Measurements from ENCODE around the gene IFITM10. TPM values are rescaled to one million over a fixed set of nuclear protein-coding genes. Genes with fewer than 3 reads are reported as not detected.
"Not testable (repeated sequence)": the region's sequence is repeated elsewhere in the genome, so short reads cannot be mapped to it uniquely, and the experiment has no call there.

The IFITM10 gene
- total RNA-seq, 2 donors from 2014 or later: 0.91 to 1.5 TPM

- H3K4me1 Mint-ChIP-seq (ENCODE audit: low read depth): peaks cover 30% of the 10 kb centered on the region
- DNase-seq (no peak), ATAC-seq (replicated peaks in 1 of 2) (no peak)
- H3K4me3 Mint-ChIP-seq: peak overlapping the region; percentile 15 to 61
- H3K27ac Mint-ChIP-seq: no peak overlapping the region
- H3K9me3 Mint-ChIP-seq: no peaks in the 10 kb centered on the region
- no peaks in the 10 kb centered on the region for H3K27me3 Mint-ChIP-seq (ENCODE audit: low read depth)
- no peaks in the 10 kb centered on the region for H3K36me3 Mint-ChIP-seq (ENCODE audit: insufficient read depth in 2 of 2)
Observed at GRCh38 chr11:1773131-1773993, 23.0 kb upstream of the IFITM10 start.

GRCh38 chr11:1772270-1773130, 22.1 kb upstream of the IFITM10 start:
- Mint-ChIP-seq H3K4me1 (ENCODE audit: low read depth) (peaks cover 38% of the 10 kb centered on the region), H3K27ac (peak overlapping the region; percentile 20), H3K27me3 (ENCODE audit: low read depth) (no peaks in the 10 kb centered on the region), H3K9me3 (no peaks in the 10 kb centered on the region), H3K4me3 (peak overlapping the region; percentile 63 to 64), H3K36me3 (ENCODE audit: insufficient read depth in 2 of 2) (no peaks in the 10 kb centered on the region)
- ATAC-seq (replicated peaks in 1 of 2) (peak; percentile 95 to 97), DNase-seq (peak; percentile 74)

GRCh38 chr11:1771700-1772099, 21.3 kb upstream of the IFITM10 start:
- ATAC-seq (replicated peaks in 1 of 2) (no peak), DNase-seq (no peak)
- H3K27me3 Mint-ChIP-seq (ENCODE audit: low read depth): no peaks in the 10 kb centered on the region
- H3K27ac Mint-ChIP-seq: peak overlapping the region; percentile 20
- peaks cover 38% of the 10 kb centered on the region for H3K4me1 Mint-ChIP-seq (ENCODE audit: low read depth)
- H3K4me3 Mint-ChIP-seq: peak overlapping the region; percentile 63 to 64
- H3K36me3 Mint-ChIP-seq (ENCODE audit: insufficient read depth in 2 of 2): no peaks in the 10 kb centered on the region
- no peaks in the 10 kb centered on the region for H3K9me3 Mint-ChIP-seq

- DNase-seq (no peak), ATAC-seq (replicated peaks in 1 of 2) (no peak)
- Mint-ChIP-seq H3K36me3 (ENCODE audit: insufficient read depth in 2 of 2) (no peaks in the 10 kb centered on the region), H3K4me1 (ENCODE audit: low read depth) (peaks cover 38% of the 10 kb centered on the region), H3K27ac (no peak overlapping the region), H3K9me3 (no peaks in the 10 kb centered on the region), H3K27me3 (ENCODE audit: low read depth) (no peaks in the 10 kb centered on the region), H3K4me3 (no peak overlapping the region)
Observed at GRCh38 chr11:1771273-1771672, 20.9 kb upstream of the IFITM10 start.

GRCh38 chr11:1770528-1770927, 20.1 kb upstream of the IFITM10 start:
- ATAC-seq (replicated peaks in 1 of 2) (no peak), DNase-seq (peak in 1 of 2 donors; percentile 0)
- Mint-ChIP-seq H3K9me3 (no peaks in the 10 kb centered on the region), H3K27ac (no peak overlapping the region), H3K4me1 (ENCODE audit: low read depth) (peaks cover 38% of the 10 kb centered on the region), H3K36me3 (ENCODE audit: insufficient read depth in 2 of 2) (no peaks in the 10 kb centered on the region), H3K27me3 (ENCODE audit: low read depth) (no peaks in the 10 kb centered on the region), H3K4me3 (no peak overlapping the region)

- Mint-ChIP-seq H3K36me3 (ENCODE audit: insufficient read depth in 2 of 2) (no peaks in the 10 kb centered on the region), H3K27ac (no peak overlapping the region), H3K4me1 (ENCODE audit: low read depth) (peaks cover 38% of the 10 kb centered on the region), H3K9me3 (no peaks in the 10 kb centered on the region), H3K27me3 (ENCODE audit: low read depth) (no peaks in the 10 kb centered on the region), H3K4me3 (no peak overlapping the region)
- ATAC-seq (replicated peaks in 1 of 2): no peak
- DNase-seq: no peak
Observed at GRCh38 chr11:1770061-1770460, 19.7 kb upstream of the IFITM10 start.

GRCh38 chr11:1769304-1769936, 19.0 kb upstream of the IFITM10 start:
- ATAC-seq (replicated peaks in 1 of 2); H3K4me3 Mint-ChIP-seq; H3K27me3 Mint-ChIP-seq (ENCODE audit: low read depth); H3K27ac Mint-ChIP-seq; H3K9me3 Mint-ChIP-seq; H3K36me3 Mint-ChIP-seq (ENCODE audit: insufficient read depth in 2 of 2): not testable (repeated sequence)
- DNase-seq: peak in 1 of 2 donors; percentile 0
- H3K4me1 Mint-ChIP-seq (ENCODE audit: low read depth): peaks cover 41% of the 10 kb centered on the region

GRCh38 chr11:1768141-1768469, 17.7 kb upstream of the IFITM10 start:
- Mint-ChIP-seq H3K4me3 (no peak overlapping the region), H3K9me3 (no peaks in the 10 kb centered on the region)
- DNase-seq: peak in 1 of 2 donors; percentile 0

GRCh38 chr11:1767399-1768140, 17.2 kb upstream of the IFITM10 start:
- no peaks in the 10 kb centered on the region for H3K27me3 Mint-ChIP-seq (ENCODE audit: low read depth)
- no peaks in the 10 kb centered on the region for H3K36me3 Mint-ChIP-seq (ENCODE audit: insufficient read depth in 2 of 2)
- H3K27ac Mint-ChIP-seq: no peak overlapping the region
- peak in 1 of 2 donors; percentile 0 for DNase-seq
- H3K4me3 Mint-ChIP-seq: no peak overlapping the region
- no peaks in the 10 kb centered on the region for H3K9me3 Mint-ChIP-seq
- H3K4me1 Mint-ChIP-seq (ENCODE audit: low read depth): peaks cover 39% of the 10 kb centered on the region
- no peak for ATAC-seq (replicated peaks in 1 of 2)

More at GRCh38 chr11:1768141-1768469, 17.7 kb upstream of the IFITM10 start:
- no peak overlapping the region for H3K27ac Mint-ChIP-seq
- no peak for ATAC-seq (replicated peaks in 1 of 2)
- no peaks in the 10 kb centered on the region for H3K36me3 Mint-ChIP-seq (ENCODE audit: insufficient read depth in 2 of 2)
- H3K4me1 Mint-ChIP-seq (ENCODE audit: low read depth): peaks cover 40% of the 10 kb centered on the region
- H3K27me3 Mint-ChIP-seq (ENCODE audit: low read depth): no peaks in the 10 kb centered on the region

GRCh38 chr11:1766719-1767398, 16.5 kb upstream of the IFITM10 start:
- H3K27ac Mint-ChIP-seq: no peak overlapping the region
- H3K4me3 Mint-ChIP-seq: no peak overlapping the region
- no peaks in the 10 kb centered on the region for H3K9me3 Mint-ChIP-seq
- no peaks in the 10 kb centered on the region for H3K27me3 Mint-ChIP-seq (ENCODE audit: low read depth)
- H3K4me1 Mint-ChIP-seq (ENCODE audit: low read depth): peaks cover 39% of the 10 kb centered on the region
- DNase-seq: peak in 1 of 2 donors; percentile 0
- H3K36me3 Mint-ChIP-seq (ENCODE audit: insufficient read depth in 2 of 2): no peaks in the 10 kb centered on the region
- ATAC-seq (replicated peaks in 1 of 2): no peak

- no peak overlapping the region for H3K27ac Mint-ChIP-seq
- peaks cover 37% of the 10 kb centered on the region for H3K4me1 Mint-ChIP-seq (ENCODE audit: low read depth)
- ATAC-seq (replicated peaks in 1 of 2) (no peak), DNase-seq (no peak)
- H3K27me3 Mint-ChIP-seq (ENCODE audit: low read depth): no peaks in the 10 kb centered on the region
- H3K4me3 Mint-ChIP-seq: no peak overlapping the region
- H3K36me3 Mint-ChIP-seq (ENCODE audit: insufficient read depth in 2 of 2): no peaks in the 10 kb centered on the region
- no peaks in the 10 kb centered on the region for H3K9me3 Mint-ChIP-seq
Observed at GRCh38 chr11:1765871-1766718, 15.7 kb upstream of the IFITM10 start.

All from activated T-cell treated with anti-CD3 and anti-CD28 coated beads, Interleukin-2, amount 50 U/mL, for 72 hours (primary cell).